HepG2 (cell line): ENCODE results near the gene IL1RAP. TPM values are rescaled to one million over a fixed set of nuclear protein-coding genes. Genes with fewer than 3 reads are reported as not detected.
A peak's percentile ranks its signal among the peaks of the same experiment; 100 is the strongest.

Experiments used
- ARNT2 ChIP-seq: sonication (generic); formaldehyde crosslinking; IDR thresholded peaks from 2 replicates; pipeline ENCODE4 v1.8.0; 2022; ENCODE audit warnings: mild to moderate bottlenecking, low read depth, missing genetic modification reagents, moderate library complexity
- DNMT3B ChIP-seq: conservative IDR thresholded peaks from 2 replicates; pipeline ENCODE4 v1.6.1; 2016; ENCODE audit warnings: missing biosample characterization, control low read depth
- HMG20B ChIP-seq: conservative IDR thresholded peaks from 2 replicates; pipeline ENCODE4 v1.6.1; 2016; ENCODE audit warnings: missing genetic modification reagents, missing compliant biosample characterization
- KLF9 ChIP-seq: IDR thresholded peaks from 2 replicates; pipeline ENCODE4 v1.6.1; 2016; ENCODE audit warnings: low read depth
- MTF1 ChIP-seq: sonication (generic); formaldehyde crosslinking; IDR thresholded peaks from 2 replicates; pipeline ENCODE4 v1.5.0; 2020; ENCODE audit warnings: missing genetic modification reagents
- TBX2 ChIP-seq: sonication (generic); formaldehyde crosslinking; IDR thresholded peaks from 2 replicates; pipeline ENCODE4 v1.5.0; 2020; ENCODE audit warnings: missing genetic modification reagents, mild to moderate bottlenecking, borderline replicate concordance
- ZBTB14 ChIP-seq: sonication (generic); formaldehyde crosslinking; IDR thresholded peaks from 2 replicates; pipeline ENCODE4 v1.4.0; 2020; ENCODE audit warnings: missing genetic modification reagents
- ZFP41 ChIP-seq: sonication (generic); formaldehyde crosslinking; IDR thresholded peaks from 2 replicates; pipeline ENCODE4 v1.4.0; 2020; ENCODE audit warnings: mild to moderate bottlenecking, missing genetic modification reagents, borderline replicate concordance
- ZMYM2 ChIP-seq: sonication (generic); formaldehyde crosslinking; IDR thresholded peaks from 2 replicates; pipeline ENCODE4 v1.8.0; 2022; ENCODE audit warnings: mild to moderate bottlenecking, missing genetic modification reagents
- ZNF280D ChIP-seq: sonication (generic); formaldehyde crosslinking; IDR thresholded peaks from 2 replicates; pipeline ENCODE4 v1.5.1; 2020; ENCODE audit warnings: mild to moderate bottlenecking, missing genetic modification reagents
- ZNF33B ChIP-seq: sonication (generic); formaldehyde crosslinking; IDR thresholded peaks from 2 replicates; pipeline ENCODE4 v1.5.1; 2020; ENCODE audit warnings: mild to moderate bottlenecking, missing genetic modification reagents
- ZNF34 ChIP-seq: sonication (generic); formaldehyde crosslinking; IDR thresholded peaks from 2 replicates; pipeline ENCODE4 v1.4.0; 2020; ENCODE audit warnings: mild to moderate bottlenecking, missing genetic modification reagents, borderline replicate concordance
- ZNF572 ChIP-seq: sonication (generic); formaldehyde crosslinking; IDR thresholded peaks from 2 replicates; pipeline ENCODE4 v1.5.1; 2020; ENCODE audit warnings: mild to moderate bottlenecking, missing genetic modification reagents
- ZNF7 ChIP-seq: IDR thresholded peaks from 2 replicates; pipeline ENCODE4 v1.6.1; 2016; ENCODE audit warnings: missing biosample characterization, missing genetic modification reagents
- ZNF83 ChIP-seq: sonication (generic); formaldehyde crosslinking; IDR thresholded peaks from 2 replicates; pipeline ENCODE4 v1.4.0; 2020; ENCODE audit warnings: missing genetic modification reagents, mild to moderate bottlenecking, borderline replicate concordance
- ZSCAN29 ChIP-seq: sonication (generic); formaldehyde crosslinking; conservative IDR thresholded peaks from 2 replicates; pipeline ENCODE4 v1.4.0; 2020; ENCODE audit warnings: mild to moderate bottlenecking, missing genetic modification reagents
- polyA plus RNA-seq, 8 experiments: library from polyadenylated mRNA; depleted of rRNA in 3 of 8; stranded (reverse) in 7 of 8; unstranded in 1 of 8; fragments of >200 nt; fragmentation: Illumina TruSeq in 4 of 8; extraction: Trizol in 4 of 8; gene quantifications; 2 replicates each; pipeline versions ENCODE4 v1.2.1 to v1.2.3, GENCODE V29; 2011 to 2016; ENCODE audit warnings: low read depth in 4 of 8, missing spikeins in 1 of 8, mixed read lengths in 1 of 8; ENCODE audit not compliant: insufficient read depth in 1 of 8
- total RNA-seq, 5 experiments: library from RNA; depleted of rRNA; stranded (reverse); fragments of >200 nt; fragmentation: Illumina TruSeq; extraction: Trizol; gene quantifications; 2 replicates each; pipeline ENCODE4 v1.2.3, GENCODE V29; 2016; ENCODE audit warnings: low read depth in 1 of 5
- TF ChIP-seq, protein P1 (sequence below): sonication (generic); formaldehyde crosslinking; IDR thresholded peaks from 2 replicates; pipeline ENCODE4 v1.5.1; 2020; ENCODE audit warnings: missing genetic modification reagents, mild to moderate bottlenecking, borderline replicate concordance
- TF ChIP-seq, protein P2 (sequence below): sonication (generic); formaldehyde crosslinking; IDR thresholded peaks from 2 replicates; pipeline ENCODE4 v1.5.0; 2020; ENCODE audit warnings: missing genetic modification reagents
- TF ChIP-seq, protein P3 (sequence below): sonication (generic); formaldehyde crosslinking; IDR thresholded peaks from 2 replicates; pipeline ENCODE4 v1.4.0; 2020; ENCODE audit warnings: missing genetic modification reagents, low read depth, mild to moderate bottlenecking, borderline replicate concordance
- TF ChIP-seq, protein P4 (sequence below): sonication (generic); formaldehyde crosslinking; IDR thresholded peaks from 2 replicates; pipeline ENCODE4 v1.4.0; 2020; ENCODE audit warnings: mild to moderate bottlenecking, missing genetic modification reagents

IL1RAP gene
- total and polyA plus RNA-seq, 2 of the 13 experiments (the other 11 are each of a cell fraction or from before 2014, with no cell fraction given): 18.3 to 54.9 TPM

- TF ChIP-seq ZSCAN29 (0 out of 2 replicates have a peak, but pooled peaks have one; percentile 47), HMG20B (CRISPR knock-in tag) (peak; percentile 62), ZNF83 (CRISPR knock-in tag) (no peak), ZNF572 (CRISPR knock-in tag) (no peak), ARNT2 (peak; percentile 76), DNMT3B (CRISPR knock-in tag) (no peak), MTF1 (CRISPR knock-in tag) (peak; percentile 18; the same call in 1 of the 2 replicates), ZNF7 (CRISPR knock-in tag) (peak; percentile 75), ZNF34 (CRISPR knock-in tag) (0 out of 2 replicates have a peak, but pooled peaks have one; percentile 63), ZFP41 (CRISPR knock-in tag) (no peak; the same call in 1 of the 2 replicates), ZBTB14 (CRISPR knock-in tag) (no peak), ZNF280D (peak; percentile 91), ZMYM2 (CRISPR knock-in tag) (peak; percentile 91), KLF9 (CRISPR knock-in tag) (no peak), TBX2 (peak; percentile 84), ZNF33B (CRISPR knock-in tag) (no peak; the same call in 1 of the 2 replicates)
- TF ChIP-seq, protein P1, sequence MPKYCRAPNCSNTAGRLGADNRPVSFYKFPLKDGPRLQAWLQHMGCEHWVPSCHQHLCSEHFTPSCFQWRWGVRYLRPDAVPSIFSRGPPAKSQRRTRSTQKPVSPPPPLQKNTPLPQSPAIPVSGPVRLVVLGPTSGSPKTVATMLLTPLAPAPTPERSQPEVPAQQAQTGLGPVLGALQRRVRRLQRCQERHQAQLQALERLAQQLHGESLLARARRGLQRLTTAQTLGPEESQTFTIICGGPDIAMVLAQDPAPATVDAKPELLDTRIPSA (CRISPR knock-in tag): 0 out of 2 replicates have a peak, but pooled peaks have one; percentile 66
- TF ChIP-seq, protein P2, sequence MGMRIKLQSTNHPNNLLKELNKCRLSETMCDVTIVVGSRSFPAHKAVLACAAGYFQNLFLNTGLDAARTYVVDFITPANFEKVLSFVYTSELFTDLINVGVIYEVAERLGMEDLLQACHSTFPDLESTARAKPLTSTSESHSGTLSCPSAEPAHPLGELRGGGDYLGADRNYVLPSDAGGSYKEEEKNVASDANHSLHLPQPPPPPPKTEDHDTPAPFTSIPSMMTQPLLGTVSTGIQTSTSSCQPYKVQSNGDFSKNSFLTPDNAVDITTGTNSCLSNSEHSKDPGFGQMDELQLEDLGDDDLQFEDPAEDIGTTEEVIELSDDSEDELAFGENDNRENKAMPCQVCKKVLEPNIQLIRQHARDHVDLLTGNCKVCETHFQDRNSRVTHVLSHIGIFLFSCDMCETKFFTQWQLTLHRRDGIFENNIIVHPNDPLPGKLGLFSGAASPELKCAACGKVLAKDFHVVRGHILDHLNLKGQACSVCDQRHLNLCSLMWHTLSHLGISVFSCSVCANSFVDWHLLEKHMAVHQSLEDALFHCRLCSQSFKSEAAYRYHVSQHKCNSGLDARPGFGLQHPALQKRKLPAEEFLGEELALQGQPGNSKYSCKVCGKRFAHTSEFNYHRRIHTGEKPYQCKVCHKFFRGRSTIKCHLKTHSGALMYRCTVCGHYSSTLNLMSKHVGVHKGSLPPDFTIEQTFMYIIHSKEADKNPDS: peak; percentile 77; the same call in 1 of the 2 replicates
- TF ChIP-seq, protein P3, sequence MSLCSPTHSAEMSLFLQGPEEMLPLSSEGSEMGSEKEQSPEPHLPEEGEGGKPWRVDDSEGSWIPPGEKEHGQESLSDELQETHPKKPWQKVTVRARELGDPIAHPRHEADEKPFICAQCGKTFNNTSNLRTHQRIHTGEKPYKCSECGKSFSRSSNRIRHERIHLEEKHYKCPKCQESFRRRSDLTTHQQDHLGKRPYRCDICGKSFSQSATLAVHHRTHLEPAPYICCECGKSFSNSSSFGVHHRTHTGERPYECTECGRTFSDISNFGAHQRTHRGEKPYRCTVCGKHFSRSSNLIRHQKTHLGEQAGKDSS: no peak
- TF ChIP-seq, protein P4, sequence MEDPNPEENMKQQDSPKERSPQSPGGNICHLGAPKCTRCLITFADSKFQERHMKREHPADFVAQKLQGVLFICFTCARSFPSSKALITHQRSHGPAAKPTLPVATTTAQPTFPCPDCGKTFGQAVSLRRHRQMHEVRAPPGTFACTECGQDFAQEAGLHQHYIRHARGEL: no peak
Measured at GRCh38 chr3:190513409-190514370, at the start of gene IL1RAP (continued).
